ENCODE results near the gene WNT7A. TPM values are rescaled to one million over a fixed set of nuclear protein-coding genes. Genes with fewer than 3 reads are reported as not detected.

WNT7A gene
- total RNA-seq, 2 experiments from 2014 or later: 0.09 TPM; not detected in 1

GRCh38 chr3:13790376-13791197 lies 89.3 kb downstream of the WNT7A start:
- TF ChIP-seq CTCF (IDR thresholded peaks at IDR 0.05): no peak
- DNase-seq (no peak), ATAC-seq (no peak)
- intact Hi-C loops (cut with micrococcal nuclease): no loop called here
- no peaks in the 10 kb centered on the region for H3K36me3 Mint-ChIP-seq (ENCODE audit: low read depth)
- H3K27ac Mint-ChIP-seq: no peak overlapping the region
- ChIA-PET POLR2A (no interaction called here), CTCF (no interaction called here)
- no peaks in the 10 kb centered on the region for H3K4me1 Mint-ChIP-seq (ENCODE audit: low read depth)
- no peaks in the 10 kb centered on the region for H3K27me3 Mint-ChIP-seq
- H3K9me3 Mint-ChIP-seq: no peaks in the 10 kb centered on the region
- H3K4me3 Mint-ChIP-seq: no peak overlapping the region

- no peaks in the 10 kb centered on the region for H3K4me1 Mint-ChIP-seq (ENCODE audit: low read depth)
- H3K9me3 Mint-ChIP-seq: no peaks in the 10 kb centered on the region
- no peaks in the 10 kb centered on the region for H3K36me3 Mint-ChIP-seq (ENCODE audit: low read depth)
- intact Hi-C loops (cut with micrococcal nuclease): no loop called here
- POLR2A ChIA-PET: no interaction called here
- peaks cover 2% of the 10 kb centered on the region for H3K27me3 Mint-ChIP-seq
- no peak overlapping the region for H3K4me3 Mint-ChIP-seq
- CTCF ChIA-PET: no interaction called here
- no peak for TF ChIP-seq CTCF (IDR thresholded peaks at IDR 0.05)
- H3K27ac Mint-ChIP-seq: no peak overlapping the region
- ATAC-seq: no peak
- no peak for DNase-seq
Measured at GRCh38 chr3:13788522-13789424, 91.1 kb downstream of the WNT7A start.

- no peak for TF ChIP-seq CTCF (IDR thresholded peaks at IDR 0.05)
- no peak overlapping the region for H3K27ac Mint-ChIP-seq
- DNase-seq: no peak
- H3K36me3 Mint-ChIP-seq (ENCODE audit: low read depth): no peaks in the 10 kb centered on the region
- no peak for ATAC-seq
- intact Hi-C loops (cut with micrococcal nuclease): no loop called here
- ChIA-PET POLR2A (no interaction called here), CTCF (interaction anchor here (1.2 kb wide), 1 partner anchor 130 kb away, joined by 5 read pairs; no protein-coding TSS in a partner anchor)
- H3K4me1 Mint-ChIP-seq (ENCODE audit: low read depth): peaks cover under 1% of the 10 kb centered on the region
- H3K27me3 Mint-ChIP-seq: peaks cover 2% of the 10 kb centered on the region
- H3K4me3 Mint-ChIP-seq: no peak overlapping the region
- H3K9me3 Mint-ChIP-seq: no peaks in the 10 kb centered on the region
Measured at GRCh38 chr3:13787533-13788132, 92.2 kb downstream of the WNT7A start.

- Mint-ChIP-seq H3K27me3 (peaks cover 2% of the 10 kb centered on the region), H3K36me3 (ENCODE audit: low read depth) (no peaks in the 10 kb centered on the region), H3K4me3 (no peak overlapping the region), H3K4me1 (ENCODE audit: low read depth) (peaks cover 3% of the 10 kb centered on the region), H3K27ac (no peak overlapping the region), H3K9me3 (no peaks in the 10 kb centered on the region)
- ChIA-PET CTCF (interaction anchor here (1.2 kb wide), 1 partner anchor 130 kb away, joined by 5 read pairs; no protein-coding TSS in a partner anchor), POLR2A (no interaction called here)
- DNase-seq (no peak), ATAC-seq (no peak)
- intact Hi-C loops (cut with micrococcal nuclease): no loop called here
- TF ChIP-seq CTCF (IDR thresholded peaks at IDR 0.05): no peak
Measured at GRCh38 chr3:13786811-13787210, 93.1 kb downstream of the WNT7A start.

Measured in activated CD8-positive, alpha-beta T cell treated with anti-CD3 and anti-CD28 coated beads for 36 hours (primary cell).